H1 (cell line): ENCODE data around the gene DDX1. TPM values are rescaled to one million over a fixed set of nuclear protein-coding genes. Genes with fewer than 3 reads are reported as not detected.

Source experiments
- CTCF ChIA-PET: fragments of 300-600 bp; sonication (Branson Sonifier 250); formaldehyde crosslinking; loops from one replicate; lab custom pipeline; 2021; ENCODE audit not compliant: partially characterized antibody; lab: Charles Lee
- POLR2A ChIA-PET: fragments of 300-600 bp; sonication (Branson Sonifier 250); formaldehyde crosslinking; loops from one replicate; lab custom pipeline; 2021; ENCODE audit warnings: inconsistent platforms; ENCODE audit not compliant: partially characterized antibody; lab: Charles Lee
- DNase-seq, 2 experiments: peaks; one replicate each; pipeline versions ENCODE4 v3.0.0 to v3.0.0-alpha.2; 2010 to 2022; ENCODE audit warnings: low spot score in 2 of 2, low read depth in 1 of 2, mixed read lengths in 1 of 2
- FAIRE-seq: peaks from 2 replicates; lab custom pipeline; 2011; peaks lifted over from hg19 to GRCh38; lab: Jason Lieb, UNC
- H2AFZ ChIP-seq: 2 replicates; pipeline ENCODE4 v1.8.1; 2012; ENCODE audit warnings: low read length, inconsistent platforms
- H2AK5ac ChIP-seq: 2 replicates; pipeline ENCODE4 v1.6.1; 2013; ENCODE audit warnings: low read depth, low read length
- H2BK120ac ChIP-seq: replicated peaks from 2 replicates; pipeline ENCODE3; 2013; ENCODE audit warnings: low read depth, low read length, inconsistent platforms
- H2BK12ac ChIP-seq: 2 replicates; pipeline ENCODE4 v1.6.1; 2013; ENCODE audit warnings: low read depth, low read length
- H2BK15ac ChIP-seq: 2 replicates; pipeline ENCODE4 v1.6.1; 2013; ENCODE audit warnings: low read length
- H2BK20ac ChIP-seq: 2 replicates; pipeline ENCODE4 v1.6.1; 2013; ENCODE audit warnings: low read length
- H2BK5ac ChIP-seq: 2 replicates; pipeline ENCODE4 v1.6.1; 2013; ENCODE audit warnings: low read depth, low read length
- H3K14ac ChIP-seq: 2 replicates; pipeline ENCODE4 v1.6.1; 2013; ENCODE audit warnings: inconsistent platforms; ENCODE audit not compliant: insufficient read length
- H3K18ac ChIP-seq: 2 replicates; pipeline ENCODE4 v1.6.1; 2013; ENCODE audit warnings: low read length; ENCODE audit errors: extremely low read depth
- H3K23ac ChIP-seq: 2 replicates; pipeline ENCODE4 v1.6.1; 2013; ENCODE audit warnings: inconsistent platforms; ENCODE audit not compliant: insufficient read length
- H3K23me2 ChIP-seq: 2 replicates; pipeline ENCODE4 v1.6.1; 2013; ENCODE audit warnings: low read depth, low read length
- H3K27ac ChIP-seq: 2 replicates; pipeline ENCODE4 v1.6.1; 2011; ENCODE audit warnings: low read depth, low read length, inconsistent platforms
- H3K27me3 ChIP-seq, 4 experiments: replicated peaks in 1 of 4; 1 replicate in 1 of 4; 2 replicates in 3 of 4; pipeline versions ENCODE4 v1.6.1 to v1.8.1; 2011 to 2013; ENCODE audit warnings: low read length in 3 of 4, mild to moderate bottlenecking in 3 of 4, inconsistent platforms in 2 of 4, mixed read lengths in 2 of 4, moderate library complexity in 1 of 4; ENCODE audit not compliant: control insufficient read depth in 3 of 4, insufficient read depth in 3 of 4; ENCODE audit errors: extremely low read depth in 1 of 4
- H3K36me3 ChIP-seq, 4 experiments: 2 replicates each; pipeline versions ENCODE4 v1.6.1 to v1.8.1; 2011 to 2013; ENCODE audit warnings: mild to moderate bottlenecking in 4 of 4, low read length in 3 of 4, moderate library complexity in 2 of 4, control low read depth in 1 of 4, inconsistent platforms in 1 of 4; ENCODE audit not compliant: insufficient read depth in 4 of 4, control insufficient read depth in 2 of 4
- H3K4ac ChIP-seq: replicated peaks from 2 replicates; pipeline ENCODE3; 2013; ENCODE audit warnings: low read length, low read depth, mixed read lengths, inconsistent platforms; ENCODE audit not compliant: insufficient read length
- H3K4me1 ChIP-seq, 4 experiments: replicated peaks in 1 of 4; 1 replicate in 1 of 4; 2 replicates in 3 of 4; pipeline versions ENCODE4 v1.6.1 to v1.8.1; 2011 to 2013; ENCODE audit warnings: low read length in 3 of 4, inconsistent platforms in 2 of 4, mixed read lengths in 1 of 4; ENCODE audit not compliant: insufficient read depth in 4 of 4, control insufficient read depth in 3 of 4
- H3K4me2 ChIP-seq, 2 experiments: 2 replicates each; pipeline versions ENCODE4 v1.6.1 to v1.8.1; 2011 to 2013; ENCODE audit warnings: low read depth in 2 of 2, low read length in 2 of 2, control low read depth in 1 of 2, inconsistent platforms in 1 of 2, mild to moderate bottlenecking in 1 of 2; ENCODE audit not compliant: insufficient read depth in 1 of 2
- H3K4me3 ChIP-seq, 4 experiments: fragments of 200-600, 300-600 bp in 1 of 4; sonication (generic), shearing (Covaris generic), sonication (Bioruptor Twin) in 1 of 4; 2 replicates each; pipeline versions ENCODE4 v1.5.1 to v1.8.1; 2011 to 2016; ENCODE audit warnings: low read length in 4 of 4, low read depth in 3 of 4, control low read depth in 2 of 4, inconsistent platforms in 2 of 4, mild to moderate bottlenecking in 2 of 4, mixed read lengths in 1 of 4, moderate library complexity in 1 of 4; ENCODE audit not compliant: insufficient read depth in 2 of 4; ENCODE audit errors: extremely low read depth in 1 of 4
- H3K56ac ChIP-seq: replicated peaks from 2 replicates; pipeline ENCODE3; 2013; ENCODE audit warnings: low read depth, mild to moderate bottlenecking, mixed read lengths, low read length, inconsistent platforms; ENCODE audit not compliant: insufficient read length
- H3K79me1 ChIP-seq: 2 replicates; pipeline ENCODE4 v1.6.1; 2013; ENCODE audit warnings: low read depth, low read length, control low read depth
- H3K79me2 ChIP-seq, 2 experiments: 2 replicates each; pipeline versions ENCODE4 v1.6.1 to v1.8.1; 2012 to 2013; ENCODE audit warnings: low read length in 2 of 2, mild to moderate bottlenecking in 2 of 2, inconsistent platforms in 1 of 2; ENCODE audit not compliant: insufficient read depth in 2 of 2, control insufficient read depth in 1 of 2
- H3K9ac ChIP-seq, 4 experiments: replicated peaks in 1 of 4; 1 replicate in 1 of 4; 2 replicates in 3 of 4; pipeline versions ENCODE4 v1.6.1 to v1.8.1; 2011 to 2013; ENCODE audit warnings: low read depth in 3 of 4, low read length in 3 of 4, control low read depth in 2 of 4, mild to moderate bottlenecking in 2 of 4, moderate library complexity in 2 of 4, inconsistent platforms in 1 of 4; ENCODE audit errors: extremely low read depth in 1 of 4
- H3K9me3 ChIP-seq, 2 experiments: 2 replicates each; pipeline versions ENCODE4 v1.6.1 to v1.8.1; 2012 to 2013; ENCODE audit warnings: mild to moderate bottlenecking in 2 of 2, moderate library complexity in 2 of 2, control low read depth in 1 of 2, inconsistent platforms in 1 of 2, low read depth in 1 of 2, low read length in 1 of 2, mixed read lengths in 1 of 2; ENCODE audit not compliant: insufficient read depth in 2 of 2
- H4K20me1 ChIP-seq, 2 experiments: replicated peaks in 1 of 2; 2 replicates each; pipeline versions ENCODE3 to v1.8.1; 2011 to 2013; ENCODE audit warnings: inconsistent platforms in 2 of 2, low read length in 2 of 2, mild to moderate bottlenecking in 1 of 2; ENCODE audit not compliant: insufficient read depth in 2 of 2, control insufficient read depth in 1 of 2
- H4K5ac ChIP-seq: 2 replicates; pipeline ENCODE4 v1.6.1; 2013; ENCODE audit warnings: low read length, low read depth, mixed read lengths, inconsistent platforms; ENCODE audit not compliant: insufficient read length
- H4K8ac ChIP-seq: 2 replicates; pipeline ENCODE4 v1.8.0; 2013; ENCODE audit warnings: mild to moderate bottlenecking, moderate library complexity, low read length, inconsistent platforms; ENCODE audit not compliant: insufficient read depth; ENCODE audit errors: extremely low read depth
- H4K91ac ChIP-seq: replicated peaks from 2 replicates; pipeline ENCODE3; 2013; ENCODE audit warnings: low read length, mixed read lengths, inconsistent platforms; ENCODE audit not compliant: insufficient read length
- CEBPB ChIP-seq: IDR thresholded peaks from 2 replicates; pipeline ENCODE4 v1.6.1; 2012; ENCODE audit warnings: low read depth, low read length
- CREB1 ChIP-seq: IDR thresholded peaks from 2 replicates; pipeline ENCODE4 v1.6.1; 2012; ENCODE audit warnings: inconsistent platforms
- JUN ChIP-seq: IDR thresholded peaks from 2 replicates; pipeline ENCODE4 v1.6.1; 2011; ENCODE audit warnings: low read depth, mild to moderate bottlenecking, improper control_type of control experiment, low read length
- MAFK ChIP-seq: IDR thresholded peaks from 2 replicates; pipeline ENCODE4 v1.6.1; 2012; ENCODE audit warnings: low read depth, mild to moderate bottlenecking, improper control_type of control experiment, low read length
- NANOG ChIP-seq: IDR thresholded peaks from 2 replicates; pipeline ENCODE4 v1.6.1; 2011; ENCODE audit warnings: low read length, low read depth, mild to moderate bottlenecking, inconsistent platforms; ENCODE audit not compliant: insufficient read depth, poor library complexity, severe bottlenecking
- PHF8 ChIP-seq: fragments of 200-600 bp; sonication (generic); conservative IDR thresholded peaks from 2 replicates; pipeline ENCODE4 v1.7.1; 2012; ENCODE audit warnings: low read depth, mild to moderate bottlenecking, inconsistent platforms, low read length, moderate library complexity
- POLR2A ChIP-seq, 2 experiments: IDR thresholded peaks; 1 replicate in 1 of 2; 2 replicates in 1 of 2; pipeline ENCODE4 v1.6.1; 2011; ENCODE audit warnings: low read depth in 2 of 2, low read length in 2 of 2, mild to moderate bottlenecking in 2 of 2; ENCODE audit errors: control extremely low read depth in 1 of 2
- RFX5 ChIP-seq: IDR thresholded peaks from 2 replicates; pipeline ENCODE4 v1.6.1; 2011; ENCODE audit warnings: low read depth, low read length, improper control_type of control experiment, borderline replicate concordance
- RNF2 ChIP-seq: fragments of 200-900, 300-1000 bp; sonication (generic); IDR thresholded peaks from 2 replicates; pipeline ENCODE4 v1.7.1; 2016; ENCODE audit warnings: borderline replicate concordance, low read depth, mild to moderate bottlenecking, antibody characterized with exemption, low read length; ENCODE audit not compliant: poor library complexity, severe bottlenecking; ENCODE audit errors: missing control alignments
- SIX5 ChIP-seq: IDR thresholded peaks from 2 replicates; pipeline ENCODE4 v1.6.1; 2011; ENCODE audit warnings: mild to moderate bottlenecking, low read depth, low read length
- TAF7 ChIP-seq: optimal IDR thresholded peaks from 2 replicates; pipeline ENCODE3; 2011; ENCODE audit warnings: low read depth, mild to moderate bottlenecking, inconsistent platforms, low read length, moderate library complexity, borderline replicate concordance
- TCF12 ChIP-seq: IDR thresholded peaks from 2 replicates; pipeline ENCODE4 v1.6.1; 2011; ENCODE audit warnings: low read depth, mild to moderate bottlenecking, low read length
- TEAD4 ChIP-seq: IDR thresholded peaks from 2 replicates; pipeline ENCODE4 v1.6.1; 2012; ENCODE audit warnings: low read depth, low read length, inconsistent platforms, mixed read lengths
- WGBS, 2 experiments: shearing (Covaris generic) in 1 of 2; methylation state at CpG; one replicate each; pipeline versions ENCODE4 v1.1.6 to v1.1.7; 2013 to 2015; ENCODE audit warnings: low lambda C conversion rate in 2 of 2, mixed read lengths in 2 of 2, inconsistent platforms in 1 of 2, low coverage in 1 of 2, missing lambda C conversion rate in 1 of 2; ENCODE audit not compliant: insufficient replicate concordance in 2 of 2, insufficient coverage in 1 of 2, insufficient read length in 1 of 2; ENCODE audit errors: extremely low coverage in 1 of 2, missing lambda C conversion rate in 1 of 2; 5-methylcytosine and 5-hydroxymethylcytosine counted together
- polyA plus RNA-seq, 7 experiments: library from polyadenylated mRNA; depleted of rRNA in 3 of 7; stranded (reverse) in 5 of 7; unstranded in 2 of 7; fragments of >200 nt in 5 of 7; fragments of 200-250 nt in 2 of 7; gene quantifications; 1 replicate in 5 of 7; 2 replicates in 1 of 7; 4 replicates in 1 of 7; pipeline versions ENCODE4 v1.2.1 to v1.2.3, GENCODE V29; 2011 to 2013; ENCODE audit warnings: missing spikeins in 2 of 7, mixed read lengths in 2 of 7
- total RNA-seq: library from RNA; stranded (reverse); fragmentation: NEBNext Ultra II Directional; extraction: Animal tissue kit (Norgen Biotek cat#: 25700); gene quantifications from 2 replicates; pipeline ENCODE4 v1.2.1, GENCODE V29; 2021
- TF ChIP-seq, protein P1 (sequence below): IDR thresholded peaks from 2 replicates; pipeline ENCODE4 v1.6.1; 2011; ENCODE audit warnings: low read length, improper control_type of control experiment

Gene DDX1
- total and polyA plus RNA-seq, 2 of the 8 experiments (the other 6 are each of a cell fraction or from before 2014, with no cell fraction given) = 51.1 to 161 TPM

DNA sequence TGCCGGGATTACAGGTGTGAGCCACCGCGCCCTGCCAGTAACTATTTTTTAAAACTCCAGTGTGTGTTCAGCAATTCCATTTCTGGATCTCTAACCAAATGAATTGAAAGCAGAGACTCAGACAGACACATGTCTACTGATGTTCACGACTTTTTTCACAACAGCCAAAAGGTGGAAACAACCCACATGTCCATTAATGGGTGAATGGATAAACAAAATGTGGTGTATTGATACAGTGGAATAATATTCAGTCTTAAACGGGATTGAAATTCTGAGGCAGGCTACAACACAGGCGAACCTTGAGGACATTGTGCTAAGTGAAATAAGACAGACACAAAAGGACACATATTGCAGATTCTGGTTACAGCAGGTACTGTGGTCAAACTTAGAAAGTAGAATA, 55.0 kb downstream of the DDX1 start:
- WGBS, 2 experiments = 92% methylated on average over 6 of the region's 6 CpGs; no CpG with 5 or more reads in 1 of the 2 experiments
- TF ChIP-seq CEBPB = no peak
- TF ChIP-seq TEAD4 = no peak
- TF ChIP-seq TAF7 = no peak
- no peak for TF ChIP-seq NANOG
- no peak for TF ChIP-seq TCF12
- no peak for TF ChIP-seq JUN
- no peak for TF ChIP-seq MAFK
- no peak for TF ChIP-seq PHF8
- no peak for TF ChIP-seq POLR2A (IDR thresholded peaks at IDR 0.05; ENCODE audit: control extremely low read depth in 1 of 2, low read depth in 2 of 2, low read length in 2 of 2)
- TF ChIP-seq RNF2 = no peak
- TF ChIP-seq CREB1 = no peak
- TF ChIP-seq RFX5 = no peak
- TF ChIP-seq SIX5 = no peak
- TF ChIP-seq, protein P1, sequence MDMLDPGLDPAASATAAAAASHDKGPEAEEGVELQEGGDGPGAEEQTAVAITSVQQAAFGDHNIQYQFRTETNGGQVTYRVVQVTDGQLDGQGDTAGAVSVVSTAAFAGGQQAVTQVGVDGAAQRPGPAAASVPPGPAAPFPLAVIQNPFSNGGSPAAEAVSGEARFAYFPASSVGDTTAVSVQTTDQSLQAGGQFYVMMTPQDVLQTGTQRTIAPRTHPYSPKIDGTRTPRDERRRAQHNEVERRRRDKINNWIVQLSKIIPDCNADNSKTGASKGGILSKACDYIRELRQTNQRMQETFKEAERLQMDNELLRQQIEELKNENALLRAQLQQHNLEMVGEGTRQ = no peak
- H3K14ac ChIP-seq = no peak overlapping the region

More for the DNA sequence above, 55.0 kb downstream of the DDX1 start:
- H3K36me3 ChIP-seq = peaks cover 0 to under 1% (median 0%) of the 10 kb centered on the region in 4 experiments; a peak in 2 of 8 replicates
- H3K4me1 ChIP-seq = no peaks in the 10 kb centered on the region; a peak in 1 of 7 replicates
- H3K9me3 ChIP-seq = no peaks in the 10 kb centered on the region
- no peaks in the 10 kb centered on the region for H3K27me3 ChIP-seq
- no peak overlapping the region for H3K9ac ChIP-seq
- H3K23me2 ChIP-seq = no peaks in the 10 kb centered on the region
- H3K4ac ChIP-seq = no peak overlapping the region
- CTCF ChIA-PET = no interaction called here
- H2AK5ac ChIP-seq = no peak overlapping the region
- FAIRE-seq = no peak
- no peak overlapping the region for H3K4me2 ChIP-seq
- H3K79me2 ChIP-seq = no peaks in the 10 kb centered on the region
- no peak overlapping the region for H2BK15ac ChIP-seq
- H3K4me3 ChIP-seq = no peak overlapping the region
- no peak overlapping the region for H2BK5ac ChIP-seq
- POLR2A ChIA-PET = interaction anchor here (0.7 kb wide), 1 partner anchor 96 kb away, joined by 4 read pairs; no protein-coding TSS in a partner anchor
- H4K20me1 ChIP-seq = no peaks in the 10 kb centered on the region
- H2BK120ac ChIP-seq = no peak overlapping the region
- H2BK12ac ChIP-seq = no peak overlapping the region
- no peak overlapping the region for H4K8ac ChIP-seq
- H3K56ac ChIP-seq = no peak overlapping the region
- no peak overlapping the region for H2BK20ac ChIP-seq
- no peaks in the 10 kb centered on the region for H3K79me1 ChIP-seq
- H3K27ac ChIP-seq = no peak overlapping the region
- no peak overlapping the region for H3K18ac ChIP-seq
- H4K5ac ChIP-seq = no peak overlapping the region
- DNase-seq = no peak
- H4K91ac ChIP-seq = no peak overlapping the region
- no peak overlapping the region for H2AFZ ChIP-seq
- no peak overlapping the region for H3K23ac ChIP-seq
